T-helper 2 cell (primary cell): ENCODE data around the gene PLSCR2.
"Not testable (repeated sequence)": the region's sequence is repeated elsewhere in the genome, so short reads cannot be mapped to it uniquely, and the experiment has no call there.

Experiments used
- DNase-seq, 5 experiments: peaks; one replicate each; pipeline versions ENCODE4 v3.0.0 to v3.0.0-alpha.2; 2012 to 2022
- total RNA-seq, 2 donors: gene quantifications; one replicate each; lab custom pipeline; 2026; lab: John Stamatoyannopoulos, UW

The PLSCR2 gene
- 0.31 to 0.34 reads per million in 2 donors for total RNA-seq

GRCh38 chr3:146469150-146470017 lies at the start of gene PLSCR2:
Gene PLSCR2, minus strand, starts transcription at chr3:146469561. Its CDS starts 9,657 bp downstream, at chr3:146459904.
- peak; percentile 24 to 71 (median 49) for DNase-seq

GRCh38 chr3:146517684-146518435 lies 48.5 kb upstream of the PLSCR2 start:
- DNase-seq = no peak

GRCh38 chr3:146513386-146514051 lies 44.2 kb upstream of the PLSCR2 start:
- peak in 1 of 5 experiments; percentile 6 for DNase-seq

- no peak for DNase-seq
Measured at GRCh38 chr3:146511402-146512134, 42.2 kb upstream of the PLSCR2 start.

- no peak for DNase-seq
Measured at GRCh38 chr3:146507331-146508120, 38.2 kb upstream of the PLSCR2 start.

GRCh38 chr3:146505516-146505915 lies 36.2 kb upstream of the PLSCR2 start:
- no peak for DNase-seq

- no peak for DNase-seq
Measured at GRCh38 chr3:146504498-146505197, 35.3 kb upstream of the PLSCR2 start.

- DNase-seq = peak in 1 of 5 experiments; percentile 46
Measured at GRCh38 chr3:146503461-146504202, 34.3 kb upstream of the PLSCR2 start.

- DNase-seq = no peak
Measured at GRCh38 chr3:146502887-146503460, 33.6 kb upstream of the PLSCR2 start.

GRCh38 chr3:146501752-146502151 lies 32.4 kb upstream of the PLSCR2 start:
- DNase-seq = peak in 1 of 5 experiments; percentile 12

GRCh38 chr3:146499701-146500100 lies 30.3 kb upstream of the PLSCR2 start:
- DNase-seq = no peak

GRCh38 chr3:146498002-146498736 lies 28.8 kb upstream of the PLSCR2 start:
- DNase-seq = peak in 2 of 5 experiments; percentile 30 to 70

GRCh38 chr3:146497145-146497843 lies 27.9 kb upstream of the PLSCR2 start:
- DNase-seq = not testable (repeated sequence)

- no peak for DNase-seq
Measured at GRCh38 chr3:146496726-146497125, 27.4 kb upstream of the PLSCR2 start.

GRCh38 chr3:146496251-146496650 lies 26.9 kb upstream of the PLSCR2 start:
- DNase-seq = no peak

- DNase-seq = no peak
Measured at GRCh38 chr3:146493761-146494160, 24.4 kb upstream of the PLSCR2 start.

GRCh38 chr3:146493221-146493620 lies 23.9 kb upstream of the PLSCR2 start:
- no peak for DNase-seq

- DNase-seq = no peak
Measured at GRCh38 chr3:146491303-146491702, 21.9 kb upstream of the PLSCR2 start.
